Psoas muscle (tissue), 8 donors: ENCODE data around the gene CDON. TPM values are rescaled to one million over a fixed set of nuclear protein-coding genes. Genes with fewer than 3 reads are reported as not detected.

Experiments
- ATAC-seq, 4 donors: fragments of 200-7000 bp; cut with Tn5 transposase; one replicate each; pipeline ENCODE4 v1.9.1; 2020; ENCODE audit warnings: moderate library complexity in 3 of 4, mild to moderate bottlenecking in 2 of 4
- DNase-seq, 2 donors: peaks; one replicate each; pipeline ENCODE4 v3.0.0-alpha.2; 2020
- H3K27ac ChIP-seq: fragments of 200-600 bp; one replicate; pipeline ENCODE4 v1.8.0; 2022
- H3K27me3 ChIP-seq, 3 donors: fragments of 200-600 bp in 1 of 3; one replicate each; pipeline versions ENCODE4 v1.6.1 to v1.8.0; 2013 to 2022; ENCODE audit warnings: low read length in 2 of 3, mild to moderate bottlenecking in 2 of 3, moderate library complexity in 1 of 3; ENCODE audit not compliant: insufficient read depth in 3 of 3
- H3K36me3 ChIP-seq, 2 donors: fragments of 200-600 bp in 1 of 2; one replicate each; pipeline versions ENCODE4 v1.6.1 to v1.8.0; 2013 to 2022; ENCODE audit warnings: low read depth in 1 of 2, mild to moderate bottlenecking in 1 of 2, moderate library complexity in 1 of 2; ENCODE audit not compliant: insufficient read depth in 1 of 2
- H3K4me1 ChIP-seq: fragments of 200-600 bp; one replicate; pipeline ENCODE4 v1.8.0; 2022
- H3K4me3 ChIP-seq: fragments of 200-600 bp; one replicate; pipeline ENCODE4 v1.8.0; 2022; ENCODE audit warnings: mild to moderate bottlenecking
- H3K9me3 ChIP-seq: fragments of 200-600 bp; one replicate; pipeline ENCODE4 v1.8.0; 2022
- WGBS, 3 donors: extraction: QIAGEN DNeasy Blood & Tissue Kit; methylation state at CpG; one replicate each; pipeline versions ENCODE4 v1.1.6 to v1.1.7; 2013; 5-methylcytosine and 5-hydroxymethylcytosine counted together
- intact Hi-C, 2 donors: fragments of 100-400 bp; cut with DNase I; formaldehyde crosslinking; loops; one replicate each; pipeline versions ENCODE4 v1.11.0 to v1.14.2; 2022
- polyA plus RNA-seq, 3 donors: library from polyadenylated mRNA; stranded (reverse); fragments of 200-250 nt; gene quantifications; one replicate each; pipeline ENCODE4 v1.2.3, GENCODE V29; 2013
- total RNA-seq, 4 donors: library from RNA; stranded (reverse); fragmentation: NEBNext Ultra II Directional in 2 of 4; extraction: Animal tissue kit (Norgen Biotek cat#: 25700) in 2 of 4; gene quantifications; one replicate each; pipeline versions ENCODE4 v1.2.1 to v1.2.4, GENCODE V29; 2021 to 2023
- TF ChIP-seq, protein P1 (sequence below): fragments of 200-600 bp; IDR thresholded peaks from one replicate; pipeline ENCODE4 v1.8.0; 2022; ENCODE audit warnings: antibody characterized with exemption
- donor health status: healthy with polysubstance abuse.
- donor health status: DM: no; HTN: no; CAD: no; lungs with moderate emphysema.
- donor health status: Bipolar disorder and iron deficiency.
- donor health status: healthy.
- donor health status: DM: yes; HTN: yes; CAD: no.
- donor health status: DM: no; HTN: no; CAD: no.
- donor health status: DM: no; HTN: no; CAD: no.
- donor health status: DM: yes; HTN: yes; CAD: no.

CDON gene
- total and polyA plus RNA-seq, 7 donors: 0.63 to 5.6 (median 1.3) TPM

DNA sequence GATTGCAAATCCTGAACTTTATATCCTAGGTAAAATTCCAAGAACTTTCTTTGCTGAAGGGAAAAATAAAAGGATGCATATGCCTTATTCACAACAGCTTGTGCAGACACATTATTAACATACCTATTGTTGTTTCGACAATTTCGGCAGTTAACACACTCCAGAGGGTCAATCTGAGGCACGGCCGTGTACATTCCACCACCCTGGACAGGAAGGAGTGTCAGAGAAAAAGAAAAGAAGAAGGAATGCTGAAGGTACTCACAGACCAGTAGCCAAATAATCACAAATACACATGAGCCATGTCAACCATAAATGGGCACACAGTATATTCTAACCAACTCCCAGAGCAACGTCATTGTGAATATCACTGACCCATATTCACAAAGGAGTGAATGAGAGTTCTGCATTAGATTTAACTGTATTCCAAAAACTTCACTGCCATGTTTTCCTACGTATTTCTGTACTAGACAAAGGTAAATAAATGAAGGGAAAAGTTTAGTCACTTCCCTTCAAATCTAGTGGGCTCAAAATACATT is 84.4 kb downstream of the CDON start:
- no peaks in the 10 kb centered on the region for H3K4me1 ChIP-seq
- WGBS, 3 donors: 63 to 83% (median 73%) methylated on average over 6 of the region's 6 CpGs
- ATAC-seq: no peak

DNA sequence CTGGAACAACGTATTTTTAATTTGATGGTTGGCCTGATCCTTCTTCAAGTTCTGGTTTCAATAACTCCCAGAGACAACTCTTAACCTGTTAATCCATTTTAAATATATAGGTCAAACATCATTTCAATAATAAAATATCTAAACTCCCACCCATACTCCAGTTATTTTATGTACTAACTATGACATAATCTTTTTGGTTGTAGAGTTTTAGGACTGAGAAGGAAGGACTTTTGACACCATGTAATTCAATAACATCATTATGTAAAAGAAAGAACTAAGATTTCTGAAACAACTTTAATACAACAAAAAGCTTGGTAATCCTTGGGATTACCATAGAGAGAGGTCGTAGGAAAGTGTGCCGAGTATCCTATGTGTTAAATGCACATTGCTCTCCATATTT is 85.3 kb downstream of the CDON start:
- ATAC-seq: no peak
- no peak for DNase-seq
- 72 to 90% (median 73%) methylated on average over 3 of the region's 3 CpGs for WGBS, 3 donors
- H3K4me3 ChIP-seq: no peak overlapping the region
- H3K27ac ChIP-seq: no peak overlapping the region
- no peaks in the 10 kb centered on the region for H3K27me3 ChIP-seq
- no peaks in the 10 kb centered on the region for H3K4me1 ChIP-seq
- TF ChIP-seq, protein P1, sequence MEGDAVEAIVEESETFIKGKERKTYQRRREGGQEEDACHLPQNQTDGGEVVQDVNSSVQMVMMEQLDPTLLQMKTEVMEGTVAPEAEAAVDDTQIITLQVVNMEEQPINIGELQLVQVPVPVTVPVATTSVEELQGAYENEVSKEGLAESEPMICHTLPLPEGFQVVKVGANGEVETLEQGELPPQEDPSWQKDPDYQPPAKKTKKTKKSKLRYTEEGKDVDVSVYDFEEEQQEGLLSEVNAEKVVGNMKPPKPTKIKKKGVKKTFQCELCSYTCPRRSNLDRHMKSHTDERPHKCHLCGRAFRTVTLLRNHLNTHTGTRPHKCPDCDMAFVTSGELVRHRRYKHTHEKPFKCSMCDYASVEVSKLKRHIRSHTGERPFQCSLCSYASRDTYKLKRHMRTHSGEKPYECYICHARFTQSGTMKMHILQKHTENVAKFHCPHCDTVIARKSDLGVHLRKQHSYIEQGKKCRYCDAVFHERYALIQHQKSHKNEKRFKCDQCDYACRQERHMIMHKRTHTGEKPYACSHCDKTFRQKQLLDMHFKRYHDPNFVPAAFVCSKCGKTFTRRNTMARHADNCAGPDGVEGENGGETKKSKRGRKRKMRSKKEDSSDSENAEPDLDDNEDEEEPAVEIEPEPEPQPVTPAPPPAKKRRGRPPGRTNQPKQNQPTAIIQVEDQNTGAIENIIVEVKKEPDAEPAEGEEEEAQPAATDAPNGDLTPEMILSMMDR: no peak
- no peaks in the 10 kb centered on the region for H3K9me3 ChIP-seq
- H3K36me3 ChIP-seq: no peaks in the 10 kb centered on the region
- intact Hi-C loops: no loop called here

More for the DNA sequence above, 84.4 kb downstream of the CDON start:
- no peaks in the 10 kb centered on the region for H3K27me3 ChIP-seq
- H3K36me3 ChIP-seq: peaks cover 0 to 2% of the 10 kb centered on the region in 2 donors
- DNase-seq: no peak
- H3K4me3 ChIP-seq: no peak overlapping the region
- TF ChIP-seq, protein P1: no peak
- intact Hi-C loops: no loop called here
- H3K27ac ChIP-seq: no peak overlapping the region
- no peaks in the 10 kb centered on the region for H3K9me3 ChIP-seq

DNA sequence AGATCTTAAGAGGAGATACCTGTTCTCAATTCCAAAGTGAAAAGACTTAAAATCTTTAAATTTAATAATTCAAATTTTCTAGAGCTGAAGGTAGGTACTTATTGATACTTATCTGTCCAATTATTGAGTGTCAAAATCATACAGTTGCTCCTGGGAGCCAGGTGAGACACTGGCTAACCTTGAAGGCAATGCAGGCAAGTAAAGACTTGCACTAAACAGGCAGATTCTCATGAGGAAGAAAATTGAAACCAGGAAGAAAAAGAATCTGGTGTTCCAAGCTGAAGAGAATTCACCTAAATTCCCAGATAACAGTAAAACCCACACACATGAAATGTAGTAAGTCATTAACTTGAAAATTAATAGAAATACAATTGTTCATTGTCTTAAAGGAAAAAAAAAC is 86.5 kb downstream of the CDON start:
- Histone ChIP-seq H3K4me1 (no peaks in the 10 kb centered on the region), H3K4me3 (no peak overlapping the region), H3K27me3 (no peaks in the 10 kb centered on the region), H3K9me3 (no peaks in the 10 kb centered on the region), H3K36me3 (no peaks in the 10 kb centered on the region), H3K27ac (no peak overlapping the region)
- no peak for DNase-seq
- intact Hi-C loops: no loop called here
- no peak for ATAC-seq
- TF ChIP-seq, protein P1: no peak

DNA sequence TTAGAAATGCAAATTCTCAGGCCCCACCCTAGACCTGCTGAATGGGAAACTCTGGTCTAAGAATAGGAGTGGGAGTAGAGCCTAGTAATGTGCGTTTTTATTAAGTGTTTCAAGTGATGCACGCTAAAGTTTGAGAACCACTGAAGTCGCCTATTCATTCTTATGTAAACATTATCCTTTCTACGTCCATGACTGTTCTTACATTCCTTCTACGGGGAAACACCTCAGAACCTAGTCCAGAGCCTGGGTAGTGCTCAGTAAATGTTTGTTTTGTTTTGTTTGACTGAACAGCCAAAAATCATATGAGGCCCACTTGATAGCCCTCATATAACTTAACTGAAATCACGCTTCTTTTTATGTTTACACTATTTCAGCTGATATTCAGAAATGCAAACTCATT is 87.0 kb downstream of the CDON start:
- intact Hi-C loops: no loop called here
- H3K27ac ChIP-seq: no peak overlapping the region
- TF ChIP-seq, protein P1: no peak
- WGBS, 3 donors: 95 to 97% (median 96%) methylated on average over 6 of the region's 6 CpGs
- no peak overlapping the region for H3K4me3 ChIP-seq
- no peaks in the 10 kb centered on the region for H3K9me3 ChIP-seq
- no peaks in the 10 kb centered on the region for H3K36me3 ChIP-seq
- ATAC-seq (no peak), DNase-seq (no peak)
- H3K27me3 ChIP-seq: no peaks in the 10 kb centered on the region
- H3K4me1 ChIP-seq: no peaks in the 10 kb centered on the region

DNA sequence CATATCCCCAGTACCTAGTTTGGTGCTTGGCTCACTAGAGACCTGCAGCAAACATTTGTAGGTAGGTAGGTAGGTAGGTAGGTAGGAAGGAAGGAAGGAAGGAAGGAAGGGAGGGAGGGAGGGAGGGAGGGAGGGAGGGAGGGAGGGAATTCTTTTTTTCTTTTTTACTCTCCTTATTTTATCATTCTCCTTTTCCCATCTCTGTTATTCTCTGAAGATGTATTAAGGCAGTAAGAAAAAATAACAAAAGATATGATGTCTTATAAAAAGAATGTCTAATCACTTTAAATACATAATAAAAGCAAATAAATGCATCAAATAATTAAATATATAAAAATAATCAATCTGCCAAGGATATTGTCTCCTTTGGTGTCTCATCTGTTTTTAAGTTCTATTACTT is 88.4 kb downstream of the CDON start:
- ATAC-seq: no peak
- H3K9me3 ChIP-seq: no peaks in the 10 kb centered on the region
- H3K4me3 ChIP-seq: no peak overlapping the region
- H3K4me1 ChIP-seq: no peaks in the 10 kb centered on the region
- intact Hi-C loops: no loop called here
- no peak for DNase-seq
- no peaks in the 10 kb centered on the region for H3K27me3 ChIP-seq
- TF ChIP-seq, protein P1: no peak
- H3K27ac ChIP-seq: no peak overlapping the region
- H3K36me3 ChIP-seq: no peaks in the 10 kb centered on the region
